ENCODE data around the gene HMBS. TPM values are rescaled to one million over a fixed set of nuclear protein-coding genes. Genes with fewer than 3 reads are reported as not detected.

HMBS gene
- polyA plus RNA-seq, 1 experiment = 54.9 TPM

GRCh38 chr11:119044708-119045107 lies 40.0 kb upstream of the HMBS start:
- CTCF ChIA-PET = interaction anchor here (1.1 kb wide), 1 partner anchor 11 kb away, joined by 3 read pairs; no protein-coding TSS in a partner anchor
- TF ChIP-seq CTCF (IDR thresholded peaks at IDR 0.05; ENCODE audit: insufficient read depth, low read depth, low read length) = peak; percentile 16; the same call in 1 of the 2 replicates
- no peak for DNase-seq (ENCODE audit: low read depth)
- Histone ChIP-seq H3K27me3 (ENCODE audit: control insufficient read depth, insufficient read depth, low read length) (no peaks in the 10 kb centered on the region), H3K4me3 (ENCODE audit: low read depth, low read length) (no peak overlapping the region), H3K36me3 (ENCODE audit: control insufficient read depth, insufficient read depth, low read length) (peaks cover 38% of the 10 kb centered on the region)
- POLR2A ChIA-PET = no interaction called here

GRCh38 chr11:119046489-119046888 lies 38.2 kb upstream of the HMBS start:
- Histone ChIP-seq H3K36me3 (ENCODE audit: control insufficient read depth, insufficient read depth, low read length) (peaks cover 45% of the 10 kb centered on the region), H3K27me3 (ENCODE audit: control insufficient read depth, insufficient read depth, low read length) (no peaks in the 10 kb centered on the region), H3K4me3 (ENCODE audit: low read depth, low read length) (no peak overlapping the region)
- ChIA-PET POLR2A (no interaction called here), CTCF (interaction anchor here (1.1 to 1.4 kb wide), 3 partner anchors 31 to 292 kb away, joined by 3 to 5 read pairs (median 4); no protein-coding TSS in a partner anchor)
- no peak for TF ChIP-seq CTCF (IDR thresholded peaks at IDR 0.05; ENCODE audit: insufficient read depth, low read depth, low read length)
- DNase-seq (ENCODE audit: low read depth) = no peak

- CTCF ChIA-PET = interaction anchor here (0.6 to 2.3 kb wide), 6 partner anchors 16 to 357 kb away, joined by 3 to 7 read pairs (median 3); no protein-coding TSS in a partner anchor
- no peak for DNase-seq (ENCODE audit: low read depth)
- no peak overlapping the region for H3K4me3 ChIP-seq (ENCODE audit: low read depth, low read length)
- no peak for TF ChIP-seq CTCF (IDR thresholded peaks at IDR 0.05; ENCODE audit: insufficient read depth, low read depth, low read length)
- peaks cover 52% of the 10 kb centered on the region for H3K36me3 ChIP-seq (ENCODE audit: control insufficient read depth, insufficient read depth, low read length)
- H3K27me3 ChIP-seq (ENCODE audit: control insufficient read depth, insufficient read depth, low read length) = no peaks in the 10 kb centered on the region
- POLR2A ChIA-PET = no interaction called here
Measured at GRCh38 chr11:119047205-119047604, 37.5 kb upstream of the HMBS start.

GRCh38 chr11:119048644-119049043 lies 36.0 kb upstream of the HMBS start:
- Histone ChIP-seq H3K27me3 (ENCODE audit: control insufficient read depth, insufficient read depth, low read length) (no peaks in the 10 kb centered on the region), H3K4me3 (ENCODE audit: low read depth, low read length) (no peak overlapping the region), H3K36me3 (ENCODE audit: control insufficient read depth, insufficient read depth, low read length) (peaks cover 59% of the 10 kb centered on the region)
- TF ChIP-seq CTCF (IDR thresholded peaks at IDR 0.05; ENCODE audit: insufficient read depth, low read depth, low read length) = no peak
- CTCF ChIA-PET = interaction anchor here (2.3 kb wide), 1 partner anchor 17 kb away, joined by 7 read pairs; no protein-coding TSS in a partner anchor
- no peak for DNase-seq (ENCODE audit: low read depth)
- POLR2A ChIA-PET = no interaction called here

GRCh38 chr11:119049081-119049480 lies 35.6 kb upstream of the HMBS start:
- Histone ChIP-seq H3K36me3 (ENCODE audit: control insufficient read depth, insufficient read depth, low read length) (peaks cover 62% of the 10 kb centered on the region), H3K27me3 (ENCODE audit: control insufficient read depth, insufficient read depth, low read length) (no peaks in the 10 kb centered on the region), H3K4me3 (ENCODE audit: low read depth, low read length) (no peak overlapping the region)
- no peak for TF ChIP-seq CTCF (IDR thresholded peaks at IDR 0.05; ENCODE audit: insufficient read depth, low read depth, low read length)
- POLR2A ChIA-PET = no interaction called here
- no peak for DNase-seq (ENCODE audit: low read depth)
- CTCF ChIA-PET = interaction anchor here (2.3 kb wide), 1 partner anchor 17 kb away, joined by 7 read pairs; no protein-coding TSS in a partner anchor
